OCI-LY1 (cell line): ENCODE results near the gene MTUS2.

Source experiments
- EZH2 ChIP-seq: fragments of 200-600 bp; sonication (generic), shearing (Covaris generic); IDR thresholded peaks from 2 replicates; pipeline ENCODE4 v1.8.0; 2017; ENCODE audit warnings: borderline replicate concordance, mixed run types, mild to moderate bottlenecking, antibody characterized with exemption, low read length, moderate library complexity, mixed read lengths
- TF ChIP-seq, protein P1 (sequence below): fragments of 200-600 bp; sonication (generic), shearing (Covaris generic); IDR thresholded peaks from 2 replicates; pipeline ENCODE4 v1.5.1; 2017; ENCODE audit warnings: mild to moderate bottlenecking, antibody characterized with exemption, low read length, moderate library complexity, mixed read lengths

DNA sequence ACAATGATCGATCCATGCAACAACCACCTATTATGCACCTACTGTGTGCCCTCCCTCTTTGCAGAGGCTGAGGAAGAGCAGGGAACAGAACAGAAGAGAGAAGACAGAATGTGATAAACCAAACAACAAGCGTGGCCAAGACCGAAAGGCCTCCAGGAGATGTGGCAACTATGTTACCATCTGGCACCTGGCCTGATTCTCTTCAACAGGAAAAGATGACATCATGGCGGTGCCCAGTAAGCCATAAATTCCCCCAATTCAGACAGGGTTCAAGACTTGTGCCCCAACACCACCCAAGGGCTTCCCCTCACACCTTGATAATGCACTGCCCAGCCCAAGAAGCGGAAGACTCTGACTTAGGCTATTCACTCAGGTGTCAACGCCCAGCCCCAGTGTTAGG is 731.1 kb downstream of the MTUS2 start:
- TF ChIP-seq, protein P1, sequence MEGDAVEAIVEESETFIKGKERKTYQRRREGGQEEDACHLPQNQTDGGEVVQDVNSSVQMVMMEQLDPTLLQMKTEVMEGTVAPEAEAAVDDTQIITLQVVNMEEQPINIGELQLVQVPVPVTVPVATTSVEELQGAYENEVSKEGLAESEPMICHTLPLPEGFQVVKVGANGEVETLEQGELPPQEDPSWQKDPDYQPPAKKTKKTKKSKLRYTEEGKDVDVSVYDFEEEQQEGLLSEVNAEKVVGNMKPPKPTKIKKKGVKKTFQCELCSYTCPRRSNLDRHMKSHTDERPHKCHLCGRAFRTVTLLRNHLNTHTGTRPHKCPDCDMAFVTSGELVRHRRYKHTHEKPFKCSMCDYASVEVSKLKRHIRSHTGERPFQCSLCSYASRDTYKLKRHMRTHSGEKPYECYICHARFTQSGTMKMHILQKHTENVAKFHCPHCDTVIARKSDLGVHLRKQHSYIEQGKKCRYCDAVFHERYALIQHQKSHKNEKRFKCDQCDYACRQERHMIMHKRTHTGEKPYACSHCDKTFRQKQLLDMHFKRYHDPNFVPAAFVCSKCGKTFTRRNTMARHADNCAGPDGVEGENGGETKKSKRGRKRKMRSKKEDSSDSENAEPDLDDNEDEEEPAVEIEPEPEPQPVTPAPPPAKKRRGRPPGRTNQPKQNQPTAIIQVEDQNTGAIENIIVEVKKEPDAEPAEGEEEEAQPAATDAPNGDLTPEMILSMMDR: no peak
- TF ChIP-seq EZH2: no peak
